Measurements from ENCODE around the gene IL1RAP. TPM values are rescaled to one million over a fixed set of nuclear protein-coding genes. Genes with fewer than 3 reads are reported as not detected.

IL1RAP gene
- total and polyA plus RNA-seq, 9 of the 15 experiments (the other 6 are each of a cell fraction or from before 2014, with no cell fraction given): 0.23 to 1.8 (median 0.88) TPM

GRCh38 chr3:190586631-190587011 is 72.7 kb downstream of the IL1RAP start (continued):
- no peak for TF ChIP-seq NFIC (IDR thresholded peaks at IDR 0.05)
- no peak for TF ChIP-seq ZNF785 (CRISPR knock-in tag; IDR thresholded peaks at IDR 0.05)
- no peak for TF ChIP-seq ZNF408 (CRISPR knock-in tag; IDR thresholded peaks at IDR 0.05; ENCODE audit: low read depth)
- no peak for TF ChIP-seq ZNF445 (CRISPR knock-in tag; IDR thresholded peaks at IDR 0.05; ENCODE audit: low read depth)
- TF ChIP-seq THRAP3 (IDR thresholded peaks at IDR 0.05; ENCODE audit: borderline replicate concordance): no peak
- no peak for TF ChIP-seq ZNF133 (CRISPR knock-in tag; IDR thresholded peaks at IDR 0.05)
- TF ChIP-seq MEF2A (IDR thresholded peaks at IDR 0.05; ENCODE audit: control insufficient read depth, low read depth, low read length): no peak
- no peak for TF ChIP-seq BACH1 (tag; IDR thresholded peaks at IDR 0.05)

GRCh38 chr3:190588570-190588969 is 74.7 kb downstream of the IL1RAP start:
- intact Hi-C loops (cut with micrococcal nuclease): no loop called here
- TF ChIP-seq KLF1 (tag; IDR thresholded peaks at IDR 0.05) (no peak), E2F3 (CRISPR knock-in tag; IDR thresholded peaks at IDR 0.05) (no peak), E2F1 (CRISPR knock-in tag; IDR thresholded peaks at IDR 0.05) (no peak), NKRF (IDR thresholded peaks at IDR 0.05; ENCODE audit: borderline replicate concordance) (no peak), NBN (IDR thresholded peaks at IDR 0.05; ENCODE audit: low read depth) (no peak), SAP30 (IDR thresholded peaks at IDR 0.05; ENCODE audit: borderline replicate concordance, insufficient read depth, low read depth, low read length, poor library complexity, severe bottlenecking) (no peak), LEF1 (IDR thresholded peaks at IDR 0.05) (no peak), ZNF512 (tag; IDR thresholded peaks at IDR 0.05) (no peak), MNT (conservative IDR thresholded peaks at IDR 0.05) (no peak)
- no peak overlapping the region for H3K4me3 ChIP-seq
- in situ Hi-C loops (cut with MboI): no loop called here
- H3K4me2 ChIP-seq (ENCODE audit: insufficient read depth, low read length): no peak overlapping the region
- FAIRE-seq: no peak
- H4K20me1 ChIP-seq (replicated peaks; ENCODE audit: control insufficient read depth, insufficient read depth, low read length): no peaks in the 10 kb centered on the region
- no TSS peak for BruUV-seq (replicated peaks)
- no peaks in the 10 kb centered on the region for H3K9me3 ChIP-seq (replicated peaks; ENCODE audit: control insufficient read depth, insufficient read depth, low read depth, low read length)
- ATAC-seq: no peak
- ChIA-PET CTCF (ENCODE audit: low intra/inter-chr PET ratio) (no interaction called here), POLR2A (no interaction called here)
- no peaks in the 10 kb centered on the region for H3K27me3 ChIP-seq (ENCODE audit: control insufficient read depth in 2 of 2, insufficient read depth in 2 of 2, low read length in 2 of 2)
- no peaks in the 10 kb centered on the region for H3K9me1 ChIP-seq (ENCODE audit: control insufficient read depth, insufficient read depth, low read length)
- H3K4me1 ChIP-seq (replicated peaks in 1 of 2; ENCODE audit: control insufficient read depth in 2 of 2, insufficient read depth in 2 of 2, low read length in 2 of 2): no peaks in the 10 kb centered on the region
- no peaks in the 10 kb centered on the region for H3K36me3 ChIP-seq (ENCODE audit: control insufficient read depth, insufficient read depth, low read length)
- 14% methylated on average over 2 of the region's 2 CpGs for WGBS (ENCODE audit: insufficient coverage, low coverage, missing lambda C conversion rate)
- no peak overlapping the region for H2AFZ ChIP-seq (ENCODE audit: low read depth, low read length)
- DNase-seq (ENCODE audit: extremely low read depth in 1 of 4, low spot score in 3 of 4): no peak
- no peak overlapping the region for H3K9ac ChIP-seq (ENCODE audit: insufficient read depth in 1 of 2, low read depth in 2 of 2, low read length in 2 of 2)
- no peak overlapping the region for H3K27ac ChIP-seq (ENCODE audit: extremely low read depth, low read depth, low read length)
- no peaks in the 10 kb centered on the region for H3K79me2 ChIP-seq (ENCODE audit: control insufficient read depth, insufficient read depth, low read length)
